Endometrial microvascular endothelial cells (primary cell): Measurements from ENCODE around the gene ARID1B. TPM values are rescaled to one million over a fixed set of nuclear protein-coding genes. Genes with fewer than 3 reads are reported as not detected.

ENCODE experiments used
- in situ Hi-C: cut with HindIII; loops from 2 replicates; pipeline ENCODE4 v1.10.0; 2017; ENCODE audit warnings: low sequenced_read_pairs, low pct_unique_long_range_greater_than_20kb; ENCODE audit errors: inconsistent ontology term
- total RNA-seq: library from RNA; depleted of rRNA; stranded (reverse); fragments of >200 nt; gene quantifications from one replicate; pipeline ENCODE4 v1.2.3, GENCODE V29; 2015; ENCODE audit errors: inconsistent ontology term

Gene ARID1B
- total RNA-seq, 1 donor from 2014 or later: 24.6 TPM

- in situ Hi-C loops: no loop called here
These were observed 39.3 kb downstream of the ARID1B start for GRCh38 chr6:156816505-156816904.

- in situ Hi-C loops: no loop called here
These were observed 43.1 kb downstream of the ARID1B start for GRCh38 chr6:156820089-156820798.

GRCh38 chr6:156821707-156822106, 44.5 kb downstream of the ARID1B start:
- in situ Hi-C loops: no loop called here

- in situ Hi-C loops: no loop called here
These were observed 45.6 kb downstream of the ARID1B start for GRCh38 chr6:156822747-156823206.

GRCh38 chr6:156824142-156824541, 47.0 kb downstream of the ARID1B start:
- in situ Hi-C loops: no loop called here

GRCh38 chr6:156825475-156825874, 48.3 kb downstream of the ARID1B start:
- in situ Hi-C loops: no loop called here

GRCh38 chr6:156826290-156826955, 49.2 kb downstream of the ARID1B start:
- in situ Hi-C loops: no loop called here

GRCh38 chr6:156827382-156827781, 50.2 kb downstream of the ARID1B start:
- in situ Hi-C loops: no loop called here

- in situ Hi-C loops: no loop called here
These were observed 51.1 kb downstream of the ARID1B start for GRCh38 chr6:156828280-156828703.

- in situ Hi-C loops: no loop called here
These were observed 52.9 kb downstream of the ARID1B start for GRCh38 chr6:156830126-156830525.

GRCh38 chr6:156832231-156832647, 55.1 kb downstream of the ARID1B start:
- in situ Hi-C loops: no loop called here

GRCh38 chr6:156832669-156833068, 55.5 kb downstream of the ARID1B start:
- in situ Hi-C loops: no loop called here

GRCh38 chr6:156833755-156834154, 56.6 kb downstream of the ARID1B start:
- in situ Hi-C loops: no loop called here

GRCh38 chr6:156839129-156839528, 62.0 kb downstream of the ARID1B start:
- in situ Hi-C loops: no loop called here

- in situ Hi-C loops: no loop called here
These were observed 62.4 kb downstream of the ARID1B start for GRCh38 chr6:156839591-156840001.

- in situ Hi-C loops: no loop called here
These were observed 63.0 kb downstream of the ARID1B start for GRCh38 chr6:156840136-156840535.

GRCh38 chr6:156840606-156841005, 63.4 kb downstream of the ARID1B start:
- in situ Hi-C loops: no loop called here

- in situ Hi-C loops: no loop called here
These were observed 64.3 kb downstream of the ARID1B start for GRCh38 chr6:156841508-156841907.

GRCh38 chr6:156842598-156843250, 65.5 kb downstream of the ARID1B start:
- in situ Hi-C loops: no loop called here

GRCh38 chr6:156844089-156844488, 66.9 kb downstream of the ARID1B start:
- in situ Hi-C loops: no loop called here
